H1 (cell line): ENCODE measurements around the gene KCNJ12. TPM values are rescaled to one million over a fixed set of nuclear protein-coding genes. Genes with fewer than 3 reads are reported as not detected.

Source experiments
- CTCF ChIA-PET: fragments of 300-600 bp; sonication (Branson Sonifier 250); formaldehyde crosslinking; loops from one replicate; lab custom pipeline; 2021; ENCODE audit not compliant: partially characterized antibody; lab: Charles Lee
- POLR2A ChIA-PET: fragments of 300-600 bp; sonication (Branson Sonifier 250); formaldehyde crosslinking; loops from one replicate; lab custom pipeline; 2021; ENCODE audit warnings: inconsistent platforms; ENCODE audit not compliant: partially characterized antibody; lab: Charles Lee
- DNase-seq, 2 experiments: peaks; one replicate each; pipeline versions ENCODE4 v3.0.0 to v3.0.0-alpha.2; 2010 to 2022; ENCODE audit warnings: low spot score in 2 of 2, low read depth in 1 of 2, mixed read lengths in 1 of 2
- FAIRE-seq: peaks from 2 replicates; lab custom pipeline; 2011; peaks lifted over from hg19 to GRCh38; lab: Jason Lieb, UNC
- H2AFZ ChIP-seq: 2 replicates; pipeline ENCODE4 v1.8.1; 2012; ENCODE audit warnings: low read length, inconsistent platforms
- H2AK5ac ChIP-seq: 2 replicates; pipeline ENCODE4 v1.6.1; 2013; ENCODE audit warnings: low read depth, low read length
- H2BK120ac ChIP-seq: replicated peaks from 2 replicates; pipeline ENCODE3; 2013; ENCODE audit warnings: low read depth, low read length, inconsistent platforms
- H2BK12ac ChIP-seq: 2 replicates; pipeline ENCODE4 v1.6.1; 2013; ENCODE audit warnings: low read depth, low read length
- H2BK15ac ChIP-seq: 2 replicates; pipeline ENCODE4 v1.6.1; 2013; ENCODE audit warnings: low read length
- H2BK20ac ChIP-seq: 2 replicates; pipeline ENCODE4 v1.6.1; 2013; ENCODE audit warnings: low read length
- H2BK5ac ChIP-seq: 2 replicates; pipeline ENCODE4 v1.6.1; 2013; ENCODE audit warnings: low read depth, low read length
- H3K14ac ChIP-seq: 2 replicates; pipeline ENCODE4 v1.6.1; 2013; ENCODE audit warnings: inconsistent platforms; ENCODE audit not compliant: insufficient read length
- H3K18ac ChIP-seq: 2 replicates; pipeline ENCODE4 v1.6.1; 2013; ENCODE audit warnings: low read length; ENCODE audit errors: extremely low read depth
- H3K23ac ChIP-seq: 2 replicates; pipeline ENCODE4 v1.6.1; 2013; ENCODE audit warnings: inconsistent platforms; ENCODE audit not compliant: insufficient read length
- H3K23me2 ChIP-seq: 2 replicates; pipeline ENCODE4 v1.6.1; 2013; ENCODE audit warnings: low read depth, low read length
- H3K27ac ChIP-seq: 2 replicates; pipeline ENCODE4 v1.6.1; 2011; ENCODE audit warnings: low read depth, low read length, inconsistent platforms
- H3K27me3 ChIP-seq, 4 experiments: replicated peaks in 1 of 4; 1 replicate in 1 of 4; 2 replicates in 3 of 4; pipeline versions ENCODE4 v1.6.1 to v1.8.1; 2011 to 2013; ENCODE audit warnings: low read length in 3 of 4, mild to moderate bottlenecking in 3 of 4, inconsistent platforms in 2 of 4, mixed read lengths in 2 of 4, moderate library complexity in 1 of 4; ENCODE audit not compliant: control insufficient read depth in 3 of 4, insufficient read depth in 3 of 4; ENCODE audit errors: extremely low read depth in 1 of 4
- H3K36me3 ChIP-seq, 4 experiments: 2 replicates each; pipeline versions ENCODE4 v1.6.1 to v1.8.1; 2011 to 2013; ENCODE audit warnings: mild to moderate bottlenecking in 4 of 4, low read length in 3 of 4, moderate library complexity in 2 of 4, control low read depth in 1 of 4, inconsistent platforms in 1 of 4; ENCODE audit not compliant: insufficient read depth in 4 of 4, control insufficient read depth in 2 of 4
- H3K4ac ChIP-seq: replicated peaks from 2 replicates; pipeline ENCODE3; 2013; ENCODE audit warnings: low read length, low read depth, mixed read lengths, inconsistent platforms; ENCODE audit not compliant: insufficient read length
- H3K4me1 ChIP-seq, 4 experiments: replicated peaks in 1 of 4; 1 replicate in 1 of 4; 2 replicates in 3 of 4; pipeline versions ENCODE4 v1.6.1 to v1.8.1; 2011 to 2013; ENCODE audit warnings: low read length in 3 of 4, inconsistent platforms in 2 of 4, mixed read lengths in 1 of 4; ENCODE audit not compliant: insufficient read depth in 4 of 4, control insufficient read depth in 3 of 4
- H3K4me2 ChIP-seq, 2 experiments: 2 replicates each; pipeline versions ENCODE4 v1.6.1 to v1.8.1; 2011 to 2013; ENCODE audit warnings: low read depth in 2 of 2, low read length in 2 of 2, control low read depth in 1 of 2, inconsistent platforms in 1 of 2, mild to moderate bottlenecking in 1 of 2; ENCODE audit not compliant: insufficient read depth in 1 of 2
- H3K4me3 ChIP-seq, 4 experiments: fragments of 200-600, 300-600 bp in 1 of 4; sonication (generic), shearing (Covaris generic), sonication (Bioruptor Twin) in 1 of 4; 2 replicates each; pipeline versions ENCODE4 v1.5.1 to v1.8.1; 2011 to 2016; ENCODE audit warnings: low read length in 4 of 4, low read depth in 3 of 4, control low read depth in 2 of 4, inconsistent platforms in 2 of 4, mild to moderate bottlenecking in 2 of 4, mixed read lengths in 1 of 4, moderate library complexity in 1 of 4; ENCODE audit not compliant: insufficient read depth in 2 of 4; ENCODE audit errors: extremely low read depth in 1 of 4
- H3K56ac ChIP-seq: replicated peaks from 2 replicates; pipeline ENCODE3; 2013; ENCODE audit warnings: low read depth, mild to moderate bottlenecking, mixed read lengths, low read length, inconsistent platforms; ENCODE audit not compliant: insufficient read length
- H3K79me1 ChIP-seq: 2 replicates; pipeline ENCODE4 v1.6.1; 2013; ENCODE audit warnings: low read depth, low read length, control low read depth
- H3K79me2 ChIP-seq, 2 experiments: 2 replicates each; pipeline versions ENCODE4 v1.6.1 to v1.8.1; 2012 to 2013; ENCODE audit warnings: low read length in 2 of 2, mild to moderate bottlenecking in 2 of 2, inconsistent platforms in 1 of 2; ENCODE audit not compliant: insufficient read depth in 2 of 2, control insufficient read depth in 1 of 2
- H3K9ac ChIP-seq, 4 experiments: replicated peaks in 1 of 4; 1 replicate in 1 of 4; 2 replicates in 3 of 4; pipeline versions ENCODE4 v1.6.1 to v1.8.1; 2011 to 2013; ENCODE audit warnings: low read depth in 3 of 4, low read length in 3 of 4, control low read depth in 2 of 4, mild to moderate bottlenecking in 2 of 4, moderate library complexity in 2 of 4, inconsistent platforms in 1 of 4; ENCODE audit errors: extremely low read depth in 1 of 4
- H3K9me3 ChIP-seq, 2 experiments: 2 replicates each; pipeline versions ENCODE4 v1.6.1 to v1.8.1; 2012 to 2013; ENCODE audit warnings: mild to moderate bottlenecking in 2 of 2, moderate library complexity in 2 of 2, control low read depth in 1 of 2, inconsistent platforms in 1 of 2, low read depth in 1 of 2, low read length in 1 of 2, mixed read lengths in 1 of 2; ENCODE audit not compliant: insufficient read depth in 2 of 2
- H4K20me1 ChIP-seq, 2 experiments: replicated peaks in 1 of 2; 2 replicates each; pipeline versions ENCODE3 to v1.8.1; 2011 to 2013; ENCODE audit warnings: inconsistent platforms in 2 of 2, low read length in 2 of 2, mild to moderate bottlenecking in 1 of 2; ENCODE audit not compliant: insufficient read depth in 2 of 2, control insufficient read depth in 1 of 2
- H4K5ac ChIP-seq: 2 replicates; pipeline ENCODE4 v1.6.1; 2013; ENCODE audit warnings: low read length, low read depth, mixed read lengths, inconsistent platforms; ENCODE audit not compliant: insufficient read length
- H4K8ac ChIP-seq: 2 replicates; pipeline ENCODE4 v1.8.0; 2013; ENCODE audit warnings: mild to moderate bottlenecking, moderate library complexity, low read length, inconsistent platforms; ENCODE audit not compliant: insufficient read depth; ENCODE audit errors: extremely low read depth
- H4K91ac ChIP-seq: replicated peaks from 2 replicates; pipeline ENCODE3; 2013; ENCODE audit warnings: low read length, mixed read lengths, inconsistent platforms; ENCODE audit not compliant: insufficient read length
- WGBS, 2 experiments: shearing (Covaris generic) in 1 of 2; methylation state at CpG; one replicate each; pipeline versions ENCODE4 v1.1.6 to v1.1.7; 2013 to 2015; ENCODE audit warnings: low lambda C conversion rate in 2 of 2, mixed read lengths in 2 of 2, inconsistent platforms in 1 of 2, low coverage in 1 of 2, missing lambda C conversion rate in 1 of 2; ENCODE audit not compliant: insufficient replicate concordance in 2 of 2, insufficient coverage in 1 of 2, insufficient read length in 1 of 2; ENCODE audit errors: extremely low coverage in 1 of 2, missing lambda C conversion rate in 1 of 2; 5-methylcytosine and 5-hydroxymethylcytosine counted together
- polyA plus RNA-seq, 7 experiments: library from polyadenylated mRNA; depleted of rRNA in 3 of 7; stranded (reverse) in 5 of 7; unstranded in 2 of 7; fragments of >200 nt in 5 of 7; fragments of 200-250 nt in 2 of 7; gene quantifications; 1 replicate in 5 of 7; 2 replicates in 1 of 7; 4 replicates in 1 of 7; pipeline versions ENCODE4 v1.2.1 to v1.2.3, GENCODE V29; 2011 to 2013; ENCODE audit warnings: missing spikeins in 2 of 7, mixed read lengths in 2 of 7
- total RNA-seq: library from RNA; stranded (reverse); fragmentation: NEBNext Ultra II Directional; extraction: Animal tissue kit (Norgen Biotek cat#: 25700); gene quantifications from 2 replicates; pipeline ENCODE4 v1.2.1, GENCODE V29; 2021
- TF ChIP-seq, protein P1 (sequence below): IDR thresholded peaks from 2 replicates; pipeline ENCODE4 v1.6.1; 2012; ENCODE audit warnings: inconsistent platforms

The KCNJ12 gene
- total and polyA plus RNA-seq, 2 of the 8 experiments (the other 6 are each of a cell fraction or from before 2014, with no cell fraction given), result 1.2 to 1.5 TPM

GRCh38 chr17:21373696-21374440, 2.3 kb upstream of the KCNJ12 start:
- CTCF ChIA-PET, result interaction anchor here (0.6 to 2.0 kb wide), 10 partner anchors 9 to 263 kb away, joined by 3 to 10 read pairs (median 3); no protein-coding TSS in a partner anchor
- no peaks in the 10 kb centered on the region for H3K36me3 ChIP-seq
- WGBS, 2 experiments, result 87% methylated on average over 16 of the region's 17 CpGs; no CpG with 5 or more reads in 1 of the 2 experiments
- TF ChIP-seq, protein P1, sequence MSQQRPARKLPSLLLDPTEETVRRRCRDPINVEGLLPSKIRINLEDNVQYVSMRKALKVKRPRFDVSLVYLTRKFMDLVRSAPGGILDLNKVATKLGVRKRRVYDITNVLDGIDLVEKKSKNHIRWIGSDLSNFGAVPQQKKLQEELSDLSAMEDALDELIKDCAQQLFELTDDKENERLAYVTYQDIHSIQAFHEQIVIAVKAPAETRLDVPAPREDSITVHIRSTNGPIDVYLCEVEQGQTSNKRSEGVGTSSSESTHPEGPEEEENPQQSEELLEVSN, result no peak

More at GRCh38 chr17:21373696-21374440, 2.3 kb upstream of the KCNJ12 start:
- Histone ChIP-seq H2AK5ac (no peak overlapping the region), H2BK20ac (no peak overlapping the region), H2BK5ac (no peak overlapping the region), H3K4ac (no peak overlapping the region), H3K27me3 (peaks cover 14 to 50% (median 41%) of the 10 kb centered on the region in 4 experiments), H3K9ac (no peak overlapping the region), H3K27ac (no peak overlapping the region), H2AFZ (no peak overlapping the region), H4K20me1 (peaks cover 2 to 5% of the 10 kb centered on the region in 2 experiments), H3K56ac (no peak overlapping the region), H4K91ac (no peak overlapping the region), H2BK15ac (peak overlapping the region; percentile 72; the same call in 1 of the 2 replicates), H3K79me2 (no peaks in the 10 kb centered on the region), H3K18ac (no peak overlapping the region), H3K4me1 (peaks cover 0 to 29% (median 16%) of the 10 kb centered on the region in 4 experiments; a peak in 6 of 7 replicates), H3K4me2 (no peak overlapping the region), H3K9me3 (no peaks in the 10 kb centered on the region), H3K79me1 (no peaks in the 10 kb centered on the region), H3K23me2 (peaks cover 16% of the 10 kb centered on the region; the same call in 1 of the 2 replicates), H3K14ac (no peak overlapping the region), H3K23ac (no peak overlapping the region), H4K8ac (peak overlapping the region; percentile 3; the same call in 1 of the 2 replicates), H2BK120ac (no peak overlapping the region), H3K4me3 (no peak overlapping the region), H2BK12ac (no peak overlapping the region), H4K5ac (no peak overlapping the region)
- DNase-seq (no peak), FAIRE-seq (no peak)
- POLR2A ChIA-PET, result interaction anchor here (1.0 to 1.2 kb wide), 2 partner anchors 9 to 16 kb away, joined by 3 to 4 read pairs; no protein-coding TSS in a partner anchor
